GM21737 (cell line): ENCODE data around the gene DCAKD.
"Not testable (repeated sequence)": the region's sequence is repeated elsewhere in the genome, so short reads cannot be mapped to it uniquely, and the experiment has no call there.

Experiments
- ATAC-seq: cut with Tn5 transposase; IDR thresholded peaks from one replicate; pipeline ENCODE4 v1.9.1; 2021; ENCODE audit warnings: mild to moderate bottlenecking, moderate library complexity; ENCODE audit not compliant: unreplicated experiment

The DCAKD gene

GRCh38 chr17:45067637-45068036 lies 16.2 kb upstream of the DCAKD start:
- ATAC-seq = no peak

GRCh38 chr17:45063198-45063597 lies 11.8 kb upstream of the DCAKD start:
- ATAC-seq = no peak

DNA sequence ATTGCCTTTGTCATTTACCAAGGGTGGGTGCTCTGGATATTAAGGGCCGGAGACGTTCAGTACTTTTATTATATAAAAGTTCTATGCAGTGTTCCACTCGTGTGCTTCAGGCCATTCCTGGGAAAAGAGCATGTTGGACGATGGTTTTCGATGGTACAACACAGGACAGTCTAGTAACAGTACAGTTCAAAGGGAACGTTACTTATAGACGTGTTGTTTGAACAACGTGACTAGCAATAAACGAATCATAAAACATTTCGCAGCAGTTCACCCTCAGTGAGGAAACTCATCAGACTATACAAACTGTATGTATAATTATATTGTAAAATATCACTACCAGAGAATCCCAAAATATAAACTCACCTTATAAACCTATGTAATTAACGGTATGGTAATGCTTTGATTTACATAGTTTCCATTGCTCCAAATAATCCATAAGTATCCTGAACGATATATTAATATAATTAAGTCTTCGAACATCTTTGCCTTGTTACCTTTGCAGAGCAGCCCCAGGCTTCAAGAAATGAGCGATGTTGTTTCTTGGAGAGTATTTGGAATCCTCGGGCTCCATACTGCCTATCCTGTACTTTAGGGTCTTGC lies 10.3 kb upstream of the DCAKD start:
- ATAC-seq = no peak

- ATAC-seq = peak; percentile 76
These were observed 9.6 kb upstream of the DCAKD start, which contains the start of gene NMT1 for GRCh38 chr17:45060797-45061605. Gene NMT1 (plus strand): TSS chr17:45061317. CDS start chr17:45061330, 13 bp downstream.

DNA sequence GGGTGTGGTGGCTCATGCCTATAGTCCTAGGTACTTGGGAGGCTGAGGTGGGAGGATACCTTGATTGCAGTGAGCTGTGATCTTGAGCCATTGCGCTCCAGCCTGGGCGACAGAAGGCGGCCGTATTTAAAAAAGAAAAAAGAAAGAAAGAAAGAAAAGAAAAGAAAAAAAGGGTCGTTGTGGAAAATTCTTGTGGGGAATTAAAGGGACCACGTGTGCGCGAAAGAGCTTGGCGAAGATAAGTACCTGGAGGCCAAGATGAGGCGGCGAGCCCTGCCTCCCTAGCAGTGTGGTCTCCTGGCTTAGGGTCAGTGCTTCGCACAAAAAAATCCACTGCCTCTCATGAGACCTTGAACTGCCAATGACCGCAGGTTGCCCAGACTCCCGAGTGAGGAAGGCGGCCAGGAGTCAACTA lies 9.0 kb upstream of the DCAKD start:
- no peak for ATAC-seq

GRCh38 chr17:45052052-45052772 lies 780 bp upstream of the DCAKD start:
- ATAC-seq = no peak

DNA sequence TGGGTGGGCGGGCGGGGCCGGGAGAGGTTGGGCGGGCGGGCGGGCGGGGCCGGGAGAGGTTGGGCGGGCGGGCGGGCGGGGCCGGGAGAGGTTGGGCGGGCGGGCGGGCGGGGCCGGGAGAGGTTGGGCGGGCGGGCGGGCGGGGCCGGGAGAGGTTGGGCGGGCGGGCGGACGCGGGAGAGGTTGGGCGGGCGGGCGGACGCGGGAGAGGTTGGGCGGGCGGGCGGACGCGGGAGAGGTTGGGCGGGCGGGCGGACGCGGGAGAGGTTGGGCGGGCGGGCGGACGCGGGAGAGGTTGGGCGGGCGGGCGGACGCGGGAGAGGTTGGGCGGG lies 254 bp upstream of the DCAKD start:
- ATAC-seq = not testable (repeated sequence)

- no peak for ATAC-seq
These were observed 862 bp downstream of the DCAKD start for GRCh38 chr17:45050481-45051059.

- no peak for ATAC-seq
These were observed 2.5 kb downstream of the DCAKD start for GRCh38 chr17:45048795-45049563.

- no peak for ATAC-seq
These were observed 4.8 kb downstream of the DCAKD start for GRCh38 chr17:45046537-45047125.

DNA sequence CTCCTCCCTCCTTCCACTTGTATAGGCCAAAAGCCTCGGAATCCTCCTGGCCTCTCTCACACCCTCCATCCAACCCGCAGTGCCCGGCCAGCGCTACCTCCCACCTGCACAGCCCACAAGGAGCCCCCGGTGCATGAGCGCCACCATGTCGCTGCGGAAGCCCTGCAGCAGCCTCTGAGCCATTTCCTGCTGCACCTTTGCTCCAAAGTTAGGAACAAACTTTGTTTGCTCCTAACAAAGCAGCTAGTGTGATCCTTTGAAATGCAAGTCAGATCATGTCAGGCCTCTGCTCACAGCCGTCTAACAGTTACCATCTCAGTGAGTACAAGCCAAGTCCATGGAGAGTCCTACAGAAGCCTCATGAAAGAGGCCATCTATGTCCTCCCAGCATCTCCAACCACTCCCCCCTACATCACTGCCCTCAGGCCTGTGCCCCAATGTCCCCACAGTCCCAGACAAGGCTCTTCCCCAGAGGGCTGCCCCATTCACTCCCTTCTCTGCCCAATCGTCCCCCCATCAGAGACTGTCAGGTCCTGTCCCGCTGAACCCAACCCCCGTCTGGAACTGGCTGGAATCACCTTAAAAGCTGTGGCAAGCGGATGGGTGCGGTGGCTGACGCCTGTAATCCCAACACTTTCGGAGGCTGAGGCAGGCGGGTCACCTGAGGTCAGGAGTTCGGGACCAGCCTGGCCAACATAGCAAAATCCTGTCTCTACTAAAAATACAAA lies 7.5 kb downstream of the DCAKD start:
- no peak for ATAC-seq

GRCh38 chr17:45042346-45043120 lies 8.9 kb downstream of the DCAKD start:
- no peak for ATAC-seq

GRCh38 chr17:45040459-45040858 lies 11.0 kb downstream of the DCAKD start:
- ATAC-seq = no peak

GRCh38 chr17:45038728-45039634 lies 12.5 kb downstream of the DCAKD start:
- no peak for ATAC-seq

- ATAC-seq = no peak
These were observed 14.7 kb downstream of the DCAKD start for GRCh38 chr17:45036691-45037090.

DNA sequence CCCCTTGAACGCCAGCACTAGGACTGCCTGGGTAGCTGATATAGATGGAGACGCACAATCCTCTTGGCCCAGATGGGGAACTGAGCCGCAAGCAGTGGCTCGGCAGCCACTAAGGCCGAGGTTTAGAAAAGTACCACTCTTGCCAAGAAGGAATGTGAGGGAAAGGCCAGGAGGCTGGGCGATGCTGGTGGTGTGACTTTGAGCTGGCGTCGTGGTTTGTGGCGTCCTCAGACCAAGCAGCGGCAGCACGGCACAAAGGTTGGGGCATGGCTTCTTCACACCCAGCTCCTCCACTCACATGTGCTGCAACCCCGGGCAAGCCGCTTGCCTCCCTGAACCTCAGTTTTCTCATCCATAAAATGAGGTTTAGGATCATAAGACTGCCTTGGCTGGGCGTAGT lies 15.6 kb downstream of the DCAKD start:
- ATAC-seq = no peak

GRCh38 chr17:45034599-45034998 lies 16.8 kb downstream of the DCAKD start:
- ATAC-seq = no peak

DNA sequence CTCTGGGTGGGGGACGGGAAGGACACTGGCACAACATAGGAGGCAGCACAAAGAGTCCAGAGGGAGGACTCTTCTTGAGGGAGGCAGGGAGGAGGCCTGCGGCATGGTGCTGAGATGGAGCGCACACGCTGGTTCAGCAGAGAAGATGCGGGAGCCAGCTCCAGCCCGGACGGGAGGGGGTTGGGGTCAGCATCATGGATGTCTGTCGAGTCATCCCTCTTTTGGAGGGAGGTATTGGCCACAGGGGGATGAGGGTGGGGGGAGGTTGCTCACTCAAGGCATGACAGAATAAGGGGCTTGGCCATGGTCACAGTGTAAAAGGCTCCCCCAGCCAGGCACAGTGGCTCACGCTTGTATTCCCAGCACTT lies 19.3 kb downstream of the DCAKD start:
- no peak for ATAC-seq
